Measurements from ENCODE around the gene IFT57. TPM values are rescaled to one million over a fixed set of nuclear protein-coding genes. Genes with fewer than 3 reads are reported as not detected.
A peak's percentile ranks its signal among the peaks of the same experiment; 100 is the strongest.
"Not testable (repeated sequence)": the region's sequence is repeated elsewhere in the genome, so short reads cannot be mapped to it uniquely, and the experiment has no call there.

IFT57 gene, protein sequence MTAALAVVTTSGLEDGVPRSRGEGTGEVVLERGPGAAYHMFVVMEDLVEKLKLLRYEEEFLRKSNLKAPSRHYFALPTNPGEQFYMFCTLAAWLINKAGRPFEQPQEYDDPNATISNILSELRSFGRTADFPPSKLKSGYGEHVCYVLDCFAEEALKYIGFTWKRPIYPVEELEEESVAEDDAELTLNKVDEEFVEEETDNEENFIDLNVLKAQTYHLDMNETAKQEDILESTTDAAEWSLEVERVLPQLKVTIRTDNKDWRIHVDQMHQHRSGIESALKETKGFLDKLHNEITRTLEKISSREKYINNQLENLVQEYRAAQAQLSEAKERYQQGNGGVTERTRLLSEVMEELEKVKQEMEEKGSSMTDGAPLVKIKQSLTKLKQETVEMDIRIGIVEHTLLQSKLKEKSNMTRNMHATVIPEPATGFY
- total RNA-seq = 10 to 100 TPM; 34.8 to 48.9 (median 40.3) TPM
- 10 to 100 TPM; 26.2 to 34.8 (median 31.8) TPM for polyA plus RNA-seq
- long read RNA-seq, donor 1, transcript IFT57-201 (11 exons, 3,203 nt) = major isoform, 7 of 10 reads
- long read RNA-seq, donor 1, partial matches to known transcripts = 0 of 10 reads
- long read RNA-seq, donor 1, other reads (novel, unspliced or antisense) = 0 of 10 reads
- long read RNA-seq, donor 2, transcript IFT57-201 (11 exons, 3,203 nt) = major isoform, 9 of 11 reads
- long read RNA-seq, donor 2, partial matches to known transcripts = 0 of 11 reads
- long read RNA-seq, donor 2, other reads (novel, unspliced or antisense) = 0 of 11 reads

GRCh38 chr3:108221911-108222852 is at the start of gene IFT57:
Gene IFT57, minus strand, starts transcription at chr3:108222424. Its CDS starts 102 bp downstream, at chr3:108222322.
- H3K27ac ChIP-seq = peak within 1 kb of the TSS; percentile 64 to 90 (median 85)
- TF ChIP-seq POLR2AphosphoS5 (IDR thresholded peaks at IDR 0.05) = peak; percentile 95 to 97 (median 96)
- TF ChIP-seq, protein P1, sequence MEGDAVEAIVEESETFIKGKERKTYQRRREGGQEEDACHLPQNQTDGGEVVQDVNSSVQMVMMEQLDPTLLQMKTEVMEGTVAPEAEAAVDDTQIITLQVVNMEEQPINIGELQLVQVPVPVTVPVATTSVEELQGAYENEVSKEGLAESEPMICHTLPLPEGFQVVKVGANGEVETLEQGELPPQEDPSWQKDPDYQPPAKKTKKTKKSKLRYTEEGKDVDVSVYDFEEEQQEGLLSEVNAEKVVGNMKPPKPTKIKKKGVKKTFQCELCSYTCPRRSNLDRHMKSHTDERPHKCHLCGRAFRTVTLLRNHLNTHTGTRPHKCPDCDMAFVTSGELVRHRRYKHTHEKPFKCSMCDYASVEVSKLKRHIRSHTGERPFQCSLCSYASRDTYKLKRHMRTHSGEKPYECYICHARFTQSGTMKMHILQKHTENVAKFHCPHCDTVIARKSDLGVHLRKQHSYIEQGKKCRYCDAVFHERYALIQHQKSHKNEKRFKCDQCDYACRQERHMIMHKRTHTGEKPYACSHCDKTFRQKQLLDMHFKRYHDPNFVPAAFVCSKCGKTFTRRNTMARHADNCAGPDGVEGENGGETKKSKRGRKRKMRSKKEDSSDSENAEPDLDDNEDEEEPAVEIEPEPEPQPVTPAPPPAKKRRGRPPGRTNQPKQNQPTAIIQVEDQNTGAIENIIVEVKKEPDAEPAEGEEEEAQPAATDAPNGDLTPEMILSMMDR (IDR thresholded peaks at IDR 0.05 in 8 of 11, conservative IDR thresholded peaks at IDR 0.05 in 3 of 11) = peak in 1 of 11 experiments; percentile 16
- TF ChIP-seq POLR2A (IDR thresholded peaks at IDR 0.05) = peak in 2 of 3 donors; percentile 64 to 81
- peaks cover 17 to 74% (median 47%) of the 10 kb centered on the region in 6 donors for H3K4me1 ChIP-seq
- intact Hi-C loops (cut with DNase I; ENCODE audit: low total_unique reads) = no loop called here
- DNase-seq = peak; percentile 98
- WGBS, 5 donors = 0 to 1% (median 0%) methylated on average over 40 to 57 of the region's 57 CpGs
- H3K36me3 ChIP-seq = peaks cover 0 to 13% (median 1%) of the 10 kb centered on the region in 6 donors
- H3K9me3 ChIP-seq = no peaks in the 10 kb centered on the region
- peak within 1 kb of the TSS; percentile 73 to 93 (median 90) for H3K4me3 ChIP-seq
- H3K27me3 ChIP-seq (replicated peaks in 1 of 7) = no peaks in the 10 kb centered on the region

- no peak for DNase-seq
- intact Hi-C loops (cut with DNase I; ENCODE audit: low total_unique reads) = no loop called here
- TF ChIP-seq POLR2A (IDR thresholded peaks at IDR 0.05) (no peak), POLR2AphosphoS5 (IDR thresholded peaks at IDR 0.05) (no peak)
- TF ChIP-seq, protein P1 (IDR thresholded peaks at IDR 0.05 in 8 of 11, conservative IDR thresholded peaks at IDR 0.05 in 3 of 11) = no peak
- Histone ChIP-seq H3K27ac (no peak overlapping the region), H3K4me3 (no peak overlapping the region), H3K36me3 (no peaks in the 10 kb centered on the region), H3K4me1 (no peaks in the 10 kb centered on the region), H3K27me3 (replicated peaks in 1 of 7) (no peaks in the 10 kb centered on the region), H3K9me3 (peaks cover 0 to 12% (median 10%) of the 10 kb centered on the region in 8 donors)
- WGBS, 5 donors = 40 to 88% (median 50%) methylated on average over 2 of the region's 2 CpGs
These were observed 49.4 kb upstream of the IFT57 start for GRCh38 chr3:108271626-108272025.

DNA sequence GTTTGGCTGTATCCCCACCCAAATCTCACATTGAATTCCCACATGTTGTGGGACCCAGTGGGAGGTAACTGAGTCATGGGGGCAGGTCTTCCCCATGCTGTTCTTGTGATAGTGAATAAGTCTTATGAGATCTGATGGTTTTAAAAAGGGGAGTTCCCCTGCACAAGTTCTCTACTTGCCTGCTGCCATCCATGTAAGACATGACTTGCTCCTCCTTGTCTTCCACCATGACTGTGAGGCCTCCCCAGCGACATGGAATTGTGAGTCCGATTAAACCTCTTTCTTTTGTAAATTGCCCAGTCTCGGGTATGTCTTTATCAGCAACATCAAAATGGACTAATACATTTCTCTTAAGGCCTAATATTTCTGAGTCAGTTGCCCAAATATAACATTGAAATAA is 46.0 kb upstream of the IFT57 start:
- H3K4me1 ChIP-seq; H3K36me3 ChIP-seq; intact Hi-C loops (cut with DNase I; ENCODE audit: low total_unique reads); DNase-seq; H3K4me3 ChIP-seq; H3K27me3 ChIP-seq (replicated peaks in 1 of 7); H3K27ac ChIP-seq: not testable (repeated sequence)
- H3K9me3 ChIP-seq = peaks cover 0 to 12% (median 10%) of the 10 kb centered on the region in 8 donors
- WGBS, 5 donors = 91 to 98% (median 95%) methylated on average over 3 of the region's 3 CpGs

DNA sequence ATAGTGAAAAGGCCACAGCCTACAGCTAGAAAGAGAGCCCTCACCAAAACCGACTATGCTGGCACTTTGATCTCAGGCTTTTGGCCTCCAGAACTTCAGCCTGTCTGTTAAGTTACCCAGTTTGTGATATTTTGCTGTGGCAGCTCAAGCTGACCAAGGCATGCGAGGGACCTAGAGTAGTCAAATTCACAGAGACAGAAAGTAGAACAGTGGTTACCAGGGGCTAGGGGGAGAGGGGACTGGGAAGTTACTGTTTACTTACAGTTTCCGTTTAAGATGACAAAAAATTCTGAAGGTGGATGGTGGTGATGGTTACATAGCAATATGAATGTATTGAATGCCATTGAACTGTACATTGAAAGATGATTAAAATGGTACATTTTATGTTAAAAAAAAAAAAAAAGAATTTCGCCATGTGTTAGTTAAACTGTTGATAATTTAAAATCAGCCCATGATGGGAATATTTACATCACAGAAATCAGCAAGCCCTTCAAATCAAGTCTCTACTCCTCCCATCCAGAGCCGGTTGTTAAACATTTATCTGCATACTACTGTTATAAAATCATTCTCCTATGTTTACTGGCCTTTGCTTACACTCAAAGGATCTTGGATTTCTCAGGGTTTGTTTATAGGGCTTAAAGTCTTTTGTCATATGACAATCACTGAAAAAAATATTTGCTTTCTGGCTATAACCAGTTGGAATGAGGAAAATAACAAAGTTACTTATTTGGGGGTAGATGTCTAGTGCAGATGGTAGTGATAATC is 42.5 kb upstream of the IFT57 start:
- H3K36me3 ChIP-seq; H3K27ac ChIP-seq; H3K4me1 ChIP-seq; H3K27me3 ChIP-seq (replicated peaks in 1 of 7); H3K4me3 ChIP-seq; DNase-seq; intact Hi-C loops (cut with DNase I; ENCODE audit: low total_unique reads): not testable (repeated sequence)
- WGBS, 5 donors = 72 to 88% (median 86%) methylated on average over 5 of the region's 5 CpGs
- H3K9me3 ChIP-seq = peaks cover 0 to 12% (median 10%) of the 10 kb centered on the region in 8 donors

Measured in spleen (tissue), 13 donors.